Mammary epithelial cell (primary cell): ENCODE measurements around the gene USF3.

ENCODE experiments used
- EZH2 ChIP-seq: IDR thresholded peaks from 2 replicates; pipeline ENCODE4 v1.6.1; 2012; ENCODE audit warnings: low read length, inconsistent platforms, borderline replicate concordance
- TF ChIP-seq, protein P1 (sequence below), 2 donors: IDR thresholded peaks in 1 of 2; conservative IDR thresholded peaks in 1 of 2; 2 replicates each; pipeline ENCODE4 v1.5.1; 2011 to 2012; ENCODE audit warnings: inconsistent platforms in 2 of 2, low read length in 2 of 2, mild to moderate bottlenecking in 2 of 2, control low read depth in 1 of 2, low read depth in 1 of 2; ENCODE audit not compliant: insufficient read depth in 1 of 2; ENCODE audit errors: extremely low read depth in 1 of 2

DNA sequence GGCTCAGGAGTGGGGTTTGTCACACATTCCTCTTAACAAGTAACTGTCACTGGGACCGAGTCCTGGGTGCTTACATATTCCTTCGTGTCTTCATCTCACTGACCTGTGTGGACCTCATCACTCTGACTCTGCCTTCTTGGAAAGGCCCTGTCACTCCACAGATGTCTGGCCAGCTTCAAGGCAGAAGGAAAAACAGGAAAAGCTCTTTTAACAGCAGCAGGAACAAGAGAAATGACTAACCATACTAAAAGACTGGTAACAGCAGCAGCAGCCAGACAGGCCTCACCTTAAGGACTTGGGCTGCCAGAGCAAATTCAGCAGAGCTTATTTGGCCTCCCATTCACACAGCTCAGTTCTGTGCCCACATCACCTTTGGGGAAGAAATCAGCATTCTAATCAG is 68.1 kb downstream of the USF3 start:
- no peak for TF ChIP-seq EZH2
- TF ChIP-seq, protein P1, sequence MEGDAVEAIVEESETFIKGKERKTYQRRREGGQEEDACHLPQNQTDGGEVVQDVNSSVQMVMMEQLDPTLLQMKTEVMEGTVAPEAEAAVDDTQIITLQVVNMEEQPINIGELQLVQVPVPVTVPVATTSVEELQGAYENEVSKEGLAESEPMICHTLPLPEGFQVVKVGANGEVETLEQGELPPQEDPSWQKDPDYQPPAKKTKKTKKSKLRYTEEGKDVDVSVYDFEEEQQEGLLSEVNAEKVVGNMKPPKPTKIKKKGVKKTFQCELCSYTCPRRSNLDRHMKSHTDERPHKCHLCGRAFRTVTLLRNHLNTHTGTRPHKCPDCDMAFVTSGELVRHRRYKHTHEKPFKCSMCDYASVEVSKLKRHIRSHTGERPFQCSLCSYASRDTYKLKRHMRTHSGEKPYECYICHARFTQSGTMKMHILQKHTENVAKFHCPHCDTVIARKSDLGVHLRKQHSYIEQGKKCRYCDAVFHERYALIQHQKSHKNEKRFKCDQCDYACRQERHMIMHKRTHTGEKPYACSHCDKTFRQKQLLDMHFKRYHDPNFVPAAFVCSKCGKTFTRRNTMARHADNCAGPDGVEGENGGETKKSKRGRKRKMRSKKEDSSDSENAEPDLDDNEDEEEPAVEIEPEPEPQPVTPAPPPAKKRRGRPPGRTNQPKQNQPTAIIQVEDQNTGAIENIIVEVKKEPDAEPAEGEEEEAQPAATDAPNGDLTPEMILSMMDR (conservative IDR thresholded peaks at IDR 0.05 in 1 of 2, IDR thresholded peaks at IDR 0.05 in 1 of 2; ENCODE audit: extremely low read depth in 1 of 2, insufficient read depth in 1 of 2, low read depth in 1 of 2, low read length in 2 of 2) = no peak
